ENCODE data around the gene PLEKHA5. TPM values are rescaled to one million over a fixed set of nuclear protein-coding genes. Genes with fewer than 3 reads are reported as not detected.
"Not testable (repeated sequence)": the region's sequence is repeated elsewhere in the genome, so short reads cannot be mapped to it uniquely, and the experiment has no call there.

The PLEKHA5 gene
- polyA plus RNA-seq, 12 donors, result 16.6 to 59.7 (median 19.0) TPM; not detected in 1

DNA sequence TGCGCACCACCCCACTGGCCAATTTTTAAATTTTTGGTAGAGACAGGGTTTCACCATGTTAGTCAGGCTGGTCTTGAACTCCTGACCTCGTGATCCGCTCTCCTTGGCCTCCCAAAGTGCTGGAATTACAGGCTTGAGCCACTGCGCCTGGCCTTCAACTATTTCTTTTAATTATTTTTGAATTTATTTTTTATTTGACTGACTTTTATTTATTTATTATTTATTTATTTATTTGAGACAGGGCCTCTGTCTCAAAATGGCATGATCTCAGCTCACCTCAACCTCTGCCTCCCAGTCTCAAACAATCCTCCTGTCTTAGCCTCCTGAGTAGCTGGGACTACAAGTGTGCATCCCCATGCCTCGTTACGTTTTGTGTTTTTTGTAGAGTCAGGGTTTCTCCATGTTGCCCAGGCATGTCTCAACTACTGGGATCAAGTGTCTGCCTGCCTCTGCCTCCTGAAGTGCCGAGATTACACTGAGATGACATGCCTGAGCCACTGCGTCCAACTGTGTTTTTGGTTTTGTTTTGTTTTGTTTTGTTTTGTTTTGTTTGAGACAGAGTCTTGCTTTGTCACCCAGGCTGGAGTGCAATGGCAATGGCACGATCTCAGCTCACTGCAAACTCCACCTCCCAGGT is 271.2 kb downstream of the PLEKHA5 start:
- not testable (repeated sequence) for DNase-seq

DNA sequence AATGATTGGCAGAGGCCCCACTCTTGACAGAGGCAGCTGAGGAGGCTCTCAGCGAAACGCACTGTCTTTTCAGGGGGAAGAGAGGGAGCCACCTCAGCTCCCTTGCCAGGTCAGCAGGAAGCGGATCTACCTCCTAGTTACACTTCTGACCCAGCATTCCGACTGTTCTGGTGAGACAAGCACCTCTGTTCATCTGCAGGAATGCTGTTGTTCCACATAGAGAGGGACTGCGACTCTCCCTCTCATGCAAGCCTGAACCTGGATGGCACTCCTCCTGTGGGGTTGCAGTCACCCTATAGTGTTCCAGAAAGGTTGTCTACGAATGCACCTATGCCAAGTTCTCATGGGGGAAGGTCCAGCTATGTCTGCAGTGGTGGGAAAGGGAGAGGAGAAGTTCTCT is 272.7 kb downstream of the PLEKHA5 start:
- no peak for DNase-seq

DNA sequence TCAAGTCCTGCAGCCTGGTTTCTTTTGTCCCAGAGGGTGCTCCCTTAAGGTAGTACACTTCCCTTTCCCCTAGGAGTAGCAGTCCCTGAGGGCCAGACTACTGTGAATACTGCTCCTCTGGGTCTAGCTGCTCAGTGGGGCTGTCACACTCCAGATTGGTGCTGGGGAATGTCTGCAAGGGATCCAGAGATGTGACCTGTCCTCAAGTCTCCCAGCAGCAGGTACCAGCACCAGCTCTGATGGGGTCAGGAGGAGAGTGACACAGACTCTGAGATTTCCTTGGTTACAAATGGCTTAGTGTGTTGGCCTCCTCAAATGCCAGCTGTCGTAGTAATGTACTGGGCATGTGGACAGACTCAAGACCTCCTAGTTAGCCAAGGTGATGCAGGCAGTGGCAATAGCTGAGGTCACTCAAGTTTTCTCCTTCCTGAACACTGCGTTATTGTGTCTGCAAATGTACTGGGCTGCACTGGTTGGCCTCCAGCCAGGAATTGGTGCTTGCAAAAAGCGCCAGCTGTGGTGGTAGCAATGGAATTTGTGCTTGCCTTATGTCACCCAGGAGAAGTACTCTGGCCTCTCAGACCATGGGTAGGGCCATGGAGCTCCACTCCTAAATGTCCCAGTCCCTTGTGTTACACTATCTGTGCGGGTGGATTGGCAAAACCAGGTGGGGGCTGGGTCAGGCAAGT is 273.4 kb downstream of the PLEKHA5 start:
- DNase-seq, result peak; percentile 44

DNA sequence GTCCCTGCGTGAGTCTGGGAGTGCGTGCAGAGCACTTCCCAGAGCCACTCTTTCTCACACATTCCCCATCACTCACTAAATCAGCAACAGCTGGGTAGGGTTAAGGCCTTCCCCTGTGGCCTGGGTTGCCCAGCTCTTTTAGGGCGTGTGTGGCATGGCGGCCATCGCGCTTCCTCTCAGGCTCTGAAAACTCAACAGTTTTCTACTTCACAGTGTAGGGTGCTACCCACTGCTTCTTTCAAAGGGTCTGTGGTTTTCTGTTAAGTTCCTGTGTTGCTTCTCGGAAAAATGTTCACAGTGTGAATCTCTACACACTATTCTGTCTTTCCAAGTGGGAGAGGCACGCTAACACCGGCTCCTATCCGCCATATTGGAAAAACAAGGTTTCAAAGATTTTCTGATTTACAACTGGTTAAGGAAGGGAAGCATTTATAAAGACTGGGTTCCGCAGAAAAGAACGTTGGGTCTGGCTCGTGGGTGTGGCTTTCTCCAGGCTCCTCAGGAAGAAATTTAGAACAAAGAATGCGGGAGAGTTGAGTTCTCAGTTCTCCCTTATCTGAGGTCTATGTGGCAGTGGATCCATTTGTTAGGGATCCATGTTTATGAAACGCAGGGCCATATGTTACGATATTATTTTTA is 274.8 kb downstream of the PLEKHA5 start:
- no peak for DNase-seq

DNA sequence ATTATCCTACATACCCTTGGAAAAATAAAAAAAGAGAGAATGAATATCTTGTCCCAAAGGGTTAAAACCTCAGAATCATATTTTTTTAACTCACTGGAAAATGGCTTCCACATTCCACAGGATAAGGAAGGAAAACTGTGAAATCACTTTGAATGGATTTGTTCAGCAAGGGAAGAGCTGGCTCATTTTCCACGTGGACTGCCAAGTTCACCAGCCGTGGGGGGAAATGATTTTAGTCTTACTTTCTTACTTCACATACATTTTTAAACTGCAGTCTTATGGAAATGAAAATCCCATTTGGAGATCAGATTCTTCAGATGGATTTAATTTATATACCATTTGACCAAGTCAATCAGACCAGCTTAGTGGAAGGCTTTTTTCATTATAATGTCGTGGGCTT is 279.8 kb downstream of the PLEKHA5 start:
- peak; percentile 83 for DNase-seq

DNA sequence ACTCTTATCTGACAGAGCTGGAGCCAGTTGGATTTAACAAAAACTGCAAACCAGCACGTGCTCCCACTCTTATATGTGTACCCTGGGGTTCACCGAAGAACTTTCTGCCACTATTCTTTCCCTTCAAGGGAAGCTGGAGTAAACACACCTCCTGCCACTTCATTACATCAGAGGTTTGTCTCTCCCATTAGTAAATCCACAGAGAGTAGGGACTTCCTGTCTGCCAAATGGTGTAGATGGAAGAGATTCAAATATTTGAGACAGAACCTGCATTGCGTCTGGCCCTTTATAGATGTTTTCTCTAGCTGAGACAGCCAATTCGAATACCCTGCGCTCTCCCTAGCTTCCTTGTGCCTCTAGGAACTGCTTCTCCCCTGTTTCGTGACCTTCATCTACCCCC is 280.7 kb downstream of the PLEKHA5 start:
- no peak for DNase-seq

DNA sequence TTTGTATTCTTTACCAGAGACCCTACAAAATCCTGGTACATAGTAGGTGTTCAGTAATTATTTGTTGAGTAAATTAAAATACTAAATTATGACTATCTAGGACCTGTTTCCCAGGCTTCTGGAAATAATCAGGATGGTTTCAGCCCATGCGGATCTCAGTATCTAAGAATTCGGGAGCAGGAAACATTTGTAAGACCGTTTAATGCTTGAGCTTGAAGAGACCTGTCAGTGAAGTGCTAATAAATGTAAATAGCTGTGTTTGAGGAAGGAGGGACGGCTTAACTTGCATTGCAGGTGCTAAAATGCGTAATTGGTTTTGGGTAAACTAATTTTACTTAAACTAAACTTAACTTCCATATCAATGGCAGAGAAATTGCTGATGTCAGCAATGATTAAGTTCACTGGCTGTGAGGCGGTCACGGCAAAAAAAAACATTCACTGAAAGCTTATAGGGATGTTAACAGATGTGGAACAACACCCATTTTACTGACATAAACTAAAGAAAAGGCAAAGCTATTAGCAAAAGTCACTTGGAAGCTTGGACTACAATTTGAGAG is 281.2 kb downstream of the PLEKHA5 start:
- no peak for DNase-seq

DNA sequence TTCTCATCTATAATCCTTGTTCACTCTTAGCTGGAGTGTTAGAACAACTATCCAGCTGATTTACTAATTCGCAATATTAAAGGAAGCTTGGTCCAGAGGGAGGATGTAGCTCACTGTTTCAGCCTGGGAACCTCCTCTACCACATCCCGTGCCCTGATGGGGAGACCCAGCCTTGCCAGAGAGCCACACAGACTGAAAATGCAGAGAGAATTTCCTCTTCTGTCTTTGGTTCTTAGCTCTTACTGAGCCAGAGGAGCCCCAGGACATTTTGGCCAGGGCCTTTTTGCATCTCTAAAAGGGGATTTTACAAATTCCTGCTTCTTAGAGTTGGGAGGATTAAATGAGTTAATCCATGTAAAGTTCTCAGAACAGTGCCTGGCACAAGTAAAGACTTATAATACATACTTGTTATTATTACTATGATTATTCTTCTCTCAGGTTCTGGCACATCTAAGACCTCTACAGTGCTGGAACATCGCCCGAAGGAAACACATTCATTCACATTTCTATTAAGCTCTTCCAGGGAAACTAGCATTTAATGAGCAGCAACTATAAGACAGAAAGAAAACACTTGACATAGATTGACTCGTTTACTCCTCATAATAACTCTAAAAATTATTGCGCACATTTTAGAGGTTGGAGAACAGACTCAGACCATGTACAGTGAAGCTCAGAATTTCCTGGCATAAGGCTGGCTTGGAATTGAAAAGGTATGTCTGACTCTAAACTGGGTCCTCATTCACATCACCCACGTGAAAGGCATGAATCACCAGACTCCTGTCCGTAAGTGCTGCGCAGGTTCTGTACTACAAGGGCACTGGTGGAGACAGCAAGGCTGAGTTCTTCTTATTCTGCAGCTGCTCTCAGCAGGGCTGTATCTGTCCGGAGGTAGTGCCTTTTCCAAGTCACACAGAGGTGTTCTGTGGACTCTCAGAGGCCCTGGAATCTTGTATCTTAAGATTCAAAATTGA is 282.0 kb downstream of the PLEKHA5 start:
- DNase-seq, result peak; percentile 58

DNA sequence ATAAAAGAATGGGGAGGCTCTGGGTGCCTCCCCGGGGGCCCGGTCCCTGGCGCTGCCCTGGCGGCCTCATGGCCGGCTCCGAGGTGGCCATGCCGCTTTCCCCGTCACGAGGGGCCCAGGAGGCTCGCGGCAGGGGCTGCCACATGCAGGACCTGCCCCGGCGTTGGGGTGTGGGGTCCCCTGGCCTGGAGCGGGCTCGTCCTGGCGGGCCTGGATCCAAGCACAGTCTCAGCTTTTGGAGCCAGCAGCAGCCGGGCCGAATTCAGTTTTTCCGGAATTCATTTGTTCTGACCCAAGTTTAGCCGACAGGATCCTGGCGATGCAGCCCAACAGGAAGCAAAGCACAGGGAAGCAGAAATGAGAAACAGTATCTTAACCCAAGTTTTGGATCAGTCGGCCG is 283.3 kb downstream of the PLEKHA5 start:
- DNase-seq, result peak; percentile 44

DNA sequence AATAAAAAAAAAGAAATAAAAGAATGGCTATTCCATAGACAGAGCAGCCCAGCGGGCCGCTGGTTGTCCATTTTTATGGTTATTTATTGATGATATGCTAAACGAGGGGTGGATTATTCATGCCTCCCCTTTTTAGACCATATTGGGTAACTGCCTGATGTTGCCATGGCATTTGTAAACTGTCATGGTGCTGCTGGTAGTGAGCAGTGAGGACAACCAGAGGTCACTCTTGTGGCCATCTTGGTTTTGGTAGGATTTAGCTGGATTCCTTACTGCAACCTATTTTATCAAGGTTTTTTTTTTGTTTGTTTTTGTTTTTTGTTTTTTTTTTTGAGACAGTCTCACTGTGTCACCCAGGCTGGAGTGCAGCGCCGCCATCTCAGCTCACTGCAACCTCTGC is 284.0 kb downstream of the PLEKHA5 start:
- DNase-seq, result not testable (repeated sequence)

DNA sequence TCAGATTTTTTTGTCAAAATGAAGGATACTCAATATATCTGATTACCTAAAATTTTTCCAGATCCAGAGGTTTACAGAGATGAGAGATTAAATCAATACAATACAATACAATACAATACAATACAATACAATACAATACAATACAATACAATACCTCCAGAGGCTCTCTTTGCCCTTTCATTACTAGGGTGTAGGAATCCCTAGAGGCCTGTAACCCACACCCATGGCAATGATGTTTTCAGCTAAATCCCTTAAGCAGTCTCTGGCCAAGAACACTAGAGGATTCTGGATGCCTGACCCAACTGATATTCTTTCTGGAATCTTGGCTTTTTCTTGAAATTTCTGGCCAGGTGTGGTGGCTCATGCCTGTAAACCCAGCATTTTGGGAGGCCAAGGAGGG is 286.0 kb downstream of the PLEKHA5 start:
- no peak for DNase-seq

DNA sequence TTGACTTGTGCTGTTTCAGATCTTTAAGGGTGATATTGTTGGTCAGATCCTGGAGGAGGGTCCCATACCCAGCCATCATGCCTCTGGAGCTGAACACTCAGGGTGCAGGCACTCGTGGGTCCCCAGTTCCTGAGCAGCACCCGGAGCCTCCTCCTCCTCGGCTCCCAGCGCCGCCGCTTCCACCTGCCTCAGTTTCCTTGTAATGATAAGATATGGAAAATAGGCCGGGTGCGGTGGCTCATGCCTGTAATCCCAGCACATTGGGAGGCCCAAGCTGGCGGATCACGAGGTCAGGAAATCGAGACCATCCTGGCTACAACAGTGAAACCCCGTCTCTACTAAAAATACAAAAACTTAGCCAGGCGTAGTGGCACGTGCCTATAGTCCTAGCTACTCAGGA is 289.6 kb downstream of the PLEKHA5 start:
- DNase-seq, result no peak

DNA sequence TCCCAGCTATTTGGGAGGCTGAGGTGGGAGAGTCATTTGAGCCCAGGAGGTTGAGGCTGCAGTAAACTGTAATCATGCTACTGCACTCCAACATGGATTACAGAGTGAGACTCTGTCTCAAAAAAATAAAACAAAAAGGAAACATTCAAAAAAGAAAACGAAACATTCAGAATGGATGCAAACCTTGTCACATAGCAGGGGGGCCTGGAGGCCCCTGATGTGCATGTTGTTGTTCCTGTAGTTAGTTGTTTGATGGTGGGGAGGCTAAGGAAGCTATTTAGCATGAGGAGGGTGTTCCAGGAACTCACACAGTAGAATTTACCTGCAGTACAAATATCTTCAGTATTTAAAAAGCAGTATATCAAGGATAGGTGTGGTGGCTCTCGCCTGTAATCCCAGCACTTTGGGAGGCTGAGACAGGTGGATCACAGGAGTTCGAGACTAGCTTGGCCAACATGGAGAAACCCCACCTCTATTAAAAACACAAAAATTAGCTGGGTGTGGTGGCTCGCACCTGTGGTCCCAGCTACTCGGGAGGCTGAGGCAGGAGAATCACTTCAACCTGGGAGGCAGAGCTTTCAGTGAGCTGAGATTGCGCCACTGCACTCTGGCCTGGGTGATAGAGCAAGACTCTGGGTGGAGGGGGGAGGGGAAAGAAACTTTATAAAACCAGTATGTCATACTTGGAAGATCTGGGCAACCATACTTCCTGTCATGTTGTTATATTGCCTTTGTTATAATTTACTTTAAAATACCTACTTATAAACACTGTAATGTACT is 292.2 kb downstream of the PLEKHA5 start:
- no peak for DNase-seq

DNA sequence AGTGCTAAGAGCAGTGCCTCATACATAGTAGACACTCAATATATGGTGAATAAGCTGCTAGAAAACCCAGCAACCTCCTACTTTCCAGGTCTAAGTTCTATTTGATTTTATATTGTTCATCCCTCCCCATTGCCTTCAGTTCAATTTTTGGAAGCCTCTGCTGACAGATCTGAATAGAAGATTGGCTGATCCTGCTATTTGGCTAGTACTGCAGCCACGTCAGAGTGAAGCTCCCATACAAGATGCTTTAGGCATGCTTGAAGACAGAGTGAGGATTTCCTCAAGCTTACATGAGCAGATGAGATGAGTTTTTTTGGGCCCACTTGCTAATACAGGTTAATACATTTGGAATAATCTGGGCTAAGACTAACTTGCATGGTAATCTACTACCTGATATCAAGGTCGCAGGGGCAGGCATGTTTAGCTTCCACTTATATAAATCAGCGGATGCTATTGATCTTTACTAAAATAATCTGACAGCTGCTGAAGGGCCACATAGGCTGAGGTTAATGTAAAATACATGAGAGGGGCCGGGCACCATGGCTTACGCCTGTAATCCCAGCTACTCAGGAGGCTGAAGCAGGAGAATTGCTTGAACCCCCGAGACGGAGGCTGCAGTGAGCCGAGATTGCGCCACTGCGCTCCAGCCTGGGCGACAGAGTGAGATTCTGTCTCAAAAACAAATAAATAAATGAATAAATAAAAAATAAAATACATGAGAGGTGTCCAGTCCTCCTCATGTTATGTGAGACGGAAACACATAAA is 293.8 kb downstream of the PLEKHA5 start:
- DNase-seq, result no peak

Data from muscle of arm (tissue), 12 donors.